NCI-H2029 (cell line): Measurements from ENCODE around the gene TECPR2.
"Not testable (repeated sequence)": the region's sequence is repeated elsewhere in the genome, so short reads cannot be mapped to it uniquely, and the experiment has no call there.

Experiments used
- DNase-seq: peaks from one replicate; lab custom pipeline; 2025; lab: John Stamatoyannopoulos, UW

The TECPR2 gene

DNA sequence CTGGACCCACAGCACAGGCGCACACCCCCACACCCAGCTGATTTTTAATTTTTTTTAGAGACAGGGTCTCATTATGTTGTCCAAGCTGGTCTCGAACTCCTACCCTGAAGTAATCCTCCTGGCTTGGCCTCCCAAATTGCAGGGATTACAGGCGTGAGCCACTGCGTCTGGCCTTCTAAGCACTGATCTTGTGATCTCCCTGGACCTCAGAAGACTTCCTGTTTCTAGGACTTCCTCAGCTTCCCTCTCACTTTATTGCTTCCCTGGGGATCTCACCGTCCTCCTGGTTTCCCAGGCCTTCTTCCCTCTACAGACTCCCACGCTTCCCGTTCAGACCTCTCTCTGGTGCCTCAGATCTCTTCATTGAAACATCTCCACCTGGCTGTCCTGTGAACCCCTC is 29.4 kb upstream of the TECPR2 start:
- no peak for DNase-seq

DNA sequence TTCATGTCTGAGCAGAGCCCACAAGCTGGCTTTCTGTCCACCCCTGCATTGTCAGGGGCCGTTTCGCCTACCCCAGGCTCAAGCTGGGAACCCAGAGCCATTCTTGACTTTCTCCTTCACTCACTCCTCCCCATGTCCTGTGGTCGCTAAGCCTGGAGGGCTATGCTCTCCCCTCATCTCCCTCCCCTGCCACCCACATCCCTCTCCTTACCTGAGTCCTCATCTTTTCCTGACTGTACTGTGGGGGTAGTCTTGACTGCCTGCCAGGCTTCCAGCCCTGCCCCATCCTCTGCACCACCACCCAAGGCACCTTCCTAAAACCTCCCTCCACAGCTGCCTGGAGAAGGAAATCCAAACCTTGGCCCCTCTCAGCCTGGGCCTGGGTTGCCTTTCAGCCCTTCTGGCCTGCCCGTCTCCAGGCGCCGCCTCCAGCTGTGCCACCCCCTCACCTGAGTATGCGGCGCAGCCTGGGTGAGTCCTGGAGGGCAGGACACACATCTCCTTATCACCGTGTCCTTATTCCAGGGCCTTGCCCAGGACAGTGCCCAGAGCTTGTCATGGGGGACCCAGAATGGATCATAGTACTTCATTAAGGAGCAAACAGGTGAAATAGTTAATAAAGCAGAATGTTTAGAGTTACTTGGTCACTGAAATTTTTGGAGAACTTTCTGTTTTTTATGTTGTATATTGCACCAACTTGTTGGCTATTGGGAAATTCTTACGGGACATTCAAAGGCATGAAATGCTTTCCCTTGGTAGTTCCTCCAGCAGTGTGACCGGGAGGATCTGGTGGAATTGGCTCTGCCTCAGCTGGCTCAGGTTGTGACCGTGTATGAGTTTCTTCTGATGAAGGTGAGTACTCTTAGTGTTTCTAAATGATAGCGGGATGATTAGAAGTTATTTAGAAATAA is 28.7 kb upstream of the TECPR2 start:
- DNase-seq, result no peak

DNA sequence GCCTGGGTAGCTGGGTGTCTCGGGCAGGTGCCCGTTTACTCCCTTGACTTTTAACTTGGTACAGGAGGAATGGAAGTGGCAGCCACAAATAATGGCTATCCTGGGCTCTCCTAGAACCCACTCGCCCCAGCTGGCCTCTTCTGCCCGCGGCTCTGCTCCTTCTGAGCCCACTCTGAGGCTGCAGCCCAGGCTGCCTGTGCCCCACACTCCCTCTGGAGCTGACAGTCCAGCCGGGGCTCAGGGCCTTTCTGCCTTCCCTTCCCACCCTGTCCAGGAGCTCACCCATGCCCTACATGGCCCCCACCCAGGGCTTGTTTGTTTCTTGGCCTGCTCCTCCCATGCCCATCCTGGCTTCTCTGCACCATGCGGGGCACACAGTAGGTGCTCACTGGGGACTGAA is 27.6 kb upstream of the TECPR2 start:
- DNase-seq, result no peak

DNA sequence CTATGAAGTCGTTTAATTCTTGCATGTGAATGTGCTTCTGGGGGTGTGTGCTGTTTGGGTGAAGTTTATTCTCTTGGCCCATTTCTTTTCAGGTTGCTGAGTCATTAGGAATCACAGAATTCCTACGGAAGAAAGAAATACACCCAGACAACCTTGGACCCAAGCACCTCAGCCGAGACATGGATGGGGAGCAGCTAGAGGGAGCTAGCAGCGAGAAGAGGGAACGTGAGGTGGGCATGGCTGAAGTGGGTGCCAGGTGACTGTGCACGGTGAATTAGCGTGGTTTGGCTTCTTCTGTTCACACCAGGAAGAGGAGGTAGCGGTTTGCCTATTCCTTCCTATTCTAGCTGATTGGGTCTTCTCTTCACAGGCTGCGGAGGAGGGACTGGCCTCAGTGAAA is 24.0 kb upstream of the TECPR2 start:
- DNase-seq, result no peak

DNA sequence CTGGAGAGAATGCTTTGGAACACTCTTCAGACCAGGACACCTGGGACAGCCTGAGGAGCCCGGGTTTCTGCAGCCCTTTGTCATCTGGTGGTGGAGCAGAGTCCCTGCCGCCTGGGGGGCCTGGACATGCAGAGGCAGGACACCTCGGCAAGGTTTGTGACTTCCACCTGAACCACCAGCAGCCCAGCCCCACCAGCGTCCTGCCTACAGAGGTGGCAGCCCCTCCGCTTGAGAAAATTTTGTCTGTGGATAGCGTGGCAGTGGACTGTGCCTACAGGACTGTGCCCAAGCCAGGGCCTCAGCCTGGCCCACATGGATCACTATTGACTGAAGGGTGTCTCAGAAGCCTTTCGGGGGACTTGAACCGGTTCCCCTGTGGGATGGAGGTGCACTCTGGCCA is 21.2 kb upstream of the TECPR2 start:
- DNase-seq, result no peak

DNA sequence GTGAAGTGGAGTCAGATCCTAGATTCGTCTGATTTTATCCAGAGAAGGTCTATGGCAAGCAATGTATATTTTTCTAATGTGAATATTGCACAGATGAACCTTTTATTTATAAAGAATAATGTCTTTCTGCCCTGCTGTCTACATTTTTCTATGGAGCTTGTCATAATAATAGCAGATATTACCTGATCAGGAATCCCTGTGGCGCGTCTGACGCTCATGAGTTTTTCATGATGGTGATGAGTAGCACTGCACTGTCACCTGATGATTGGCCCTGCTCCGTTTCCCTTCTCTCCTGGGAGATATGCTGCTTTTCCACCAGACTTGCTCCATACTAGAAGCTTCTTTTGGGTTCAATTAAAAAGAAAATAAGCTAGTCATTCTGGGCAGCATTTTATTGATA is 20.5 kb upstream of the TECPR2 start:
- DNase-seq, result no peak

DNA sequence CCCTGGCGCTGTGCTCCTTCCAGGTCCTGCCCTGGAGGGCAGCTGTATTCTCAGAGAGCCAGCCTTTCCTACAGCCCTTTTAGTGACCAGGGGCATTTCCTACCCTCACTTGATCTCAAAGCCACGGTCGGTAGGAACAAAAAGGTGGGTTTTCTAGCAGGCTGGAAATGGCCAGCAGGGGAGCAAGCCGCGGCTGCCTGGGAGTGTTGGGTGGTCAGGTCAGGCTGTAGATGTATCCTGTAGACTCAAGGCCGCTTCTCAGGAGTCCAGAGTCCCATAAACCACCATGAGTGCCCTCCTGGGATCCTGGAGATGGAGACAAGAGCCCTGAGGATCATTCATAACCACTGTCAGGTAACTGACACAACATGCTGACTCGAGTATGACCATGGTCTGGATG is 18.7 kb upstream of the TECPR2 start:
- no peak for DNase-seq

DNA sequence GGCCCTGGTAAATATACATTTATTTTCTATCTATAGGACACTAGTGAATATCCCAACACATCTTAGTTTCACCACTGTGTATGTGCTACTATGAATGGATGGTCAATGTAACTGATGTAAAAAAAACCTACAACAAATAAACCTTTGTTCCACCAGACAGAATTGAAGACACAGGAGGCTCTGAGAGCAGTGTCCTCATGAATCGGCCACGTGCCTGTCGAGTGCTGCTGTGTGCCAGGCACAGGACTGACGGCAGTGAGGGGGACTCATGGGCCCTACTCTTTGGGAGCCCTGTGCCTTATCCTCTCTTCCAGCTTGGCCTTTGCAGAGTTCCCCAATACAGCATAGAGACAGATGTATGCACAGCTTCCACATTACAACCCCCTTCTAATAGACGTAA is 18.3 kb upstream of the TECPR2 start:
- no peak for DNase-seq

DNA sequence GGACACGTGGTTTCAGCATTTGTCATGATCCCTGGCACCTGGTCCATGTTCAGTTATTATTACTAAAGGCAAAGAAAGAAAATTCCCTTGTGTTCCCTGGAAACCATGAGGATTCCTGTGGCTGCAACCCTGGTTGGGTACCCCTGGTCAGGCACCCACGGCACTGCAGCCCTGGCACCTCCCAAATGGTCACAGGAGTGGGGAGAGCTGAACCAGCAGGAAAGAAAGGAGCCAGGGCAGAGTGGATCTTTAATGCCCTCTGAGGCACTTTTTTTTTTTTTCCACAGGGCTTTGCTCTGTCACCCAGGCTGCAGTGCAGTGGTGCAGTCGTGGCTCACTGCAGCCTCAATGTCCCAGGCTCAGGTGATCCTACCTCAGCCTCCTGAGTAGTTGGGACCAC is 17.5 kb upstream of the TECPR2 start:
- DNase-seq, result no peak

DNA sequence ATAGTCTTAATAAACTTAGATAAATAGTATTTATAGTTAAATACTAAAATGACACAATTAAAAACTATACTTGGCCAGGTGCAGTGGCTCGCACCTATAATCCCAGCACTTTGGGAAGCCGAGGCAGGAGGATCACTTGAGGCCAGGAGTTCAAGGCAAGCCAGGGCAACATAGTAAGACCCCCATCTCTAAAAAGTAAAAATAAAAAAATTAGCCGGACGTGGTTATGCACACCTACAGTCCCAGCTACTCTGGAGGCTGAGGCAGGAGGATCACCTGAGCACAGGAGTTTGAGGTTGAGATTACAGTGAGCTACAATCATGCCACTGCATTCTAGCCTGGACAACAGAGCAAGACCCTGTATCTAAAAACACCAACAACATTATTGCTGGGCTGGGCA is 16.1 kb upstream of the TECPR2 start:
- DNase-seq, result no peak

DNA sequence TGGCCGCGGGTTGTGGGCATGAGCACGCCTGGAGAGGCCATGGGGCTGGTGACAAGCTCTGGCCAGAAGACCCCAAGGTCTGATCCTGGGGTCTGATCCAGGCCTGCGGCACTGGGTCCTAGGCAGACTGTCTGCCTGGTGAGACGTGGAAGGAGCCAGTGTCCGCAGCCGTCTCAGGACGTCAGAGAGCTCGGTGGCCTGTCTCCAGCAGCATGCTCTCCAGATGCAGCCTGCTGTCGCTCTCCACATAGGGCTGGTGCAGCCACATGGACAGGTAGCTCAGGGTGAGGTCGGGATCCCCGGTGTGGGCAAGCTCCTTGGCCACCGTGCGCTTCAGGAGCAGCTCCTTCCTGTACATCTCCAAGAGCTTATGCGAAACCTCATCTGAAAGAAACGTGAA is 14.4 kb upstream of the TECPR2 start:
- no peak for DNase-seq

DNA sequence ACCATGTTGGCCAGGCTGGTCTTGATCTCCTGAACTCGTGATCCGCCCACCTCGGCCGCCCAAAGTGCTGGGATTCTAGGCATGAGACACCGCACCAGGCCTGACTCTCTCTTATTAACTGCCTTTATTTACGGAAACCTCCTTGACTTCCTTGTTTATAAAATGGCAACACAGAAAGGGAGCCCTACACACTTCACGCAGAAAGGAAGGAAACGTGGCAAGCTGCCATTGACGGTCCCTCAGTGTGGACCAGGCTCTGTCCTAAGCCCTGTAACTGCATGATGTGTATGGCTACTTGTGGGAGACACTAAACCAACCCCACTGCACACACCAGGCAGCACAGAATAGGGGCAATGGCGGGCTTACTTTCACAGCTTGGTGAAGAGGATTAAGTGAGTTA is 11.7 kb upstream of the TECPR2 start:
- DNase-seq, result no peak

DNA sequence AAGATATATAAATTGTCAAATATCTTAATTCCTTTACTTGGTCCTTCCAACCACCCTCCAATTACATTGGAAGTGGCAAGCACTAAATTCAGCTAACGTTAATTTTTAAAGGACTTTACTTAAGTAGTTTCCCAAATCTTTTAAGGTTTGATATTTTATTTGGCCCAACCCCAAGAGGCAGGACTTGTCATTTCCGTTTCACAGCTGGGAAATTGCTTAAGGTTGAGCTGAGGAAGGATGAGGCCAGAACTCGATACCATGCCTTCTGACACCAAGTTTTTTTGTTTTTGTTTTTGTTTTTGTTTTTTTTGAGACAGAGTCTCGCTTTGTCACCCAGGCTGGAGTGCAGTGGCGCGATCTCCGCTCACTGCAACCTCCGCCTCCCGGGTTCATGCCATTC is 11.1 kb upstream of the TECPR2 start:
- DNase-seq, result not testable (repeated sequence)

DNA sequence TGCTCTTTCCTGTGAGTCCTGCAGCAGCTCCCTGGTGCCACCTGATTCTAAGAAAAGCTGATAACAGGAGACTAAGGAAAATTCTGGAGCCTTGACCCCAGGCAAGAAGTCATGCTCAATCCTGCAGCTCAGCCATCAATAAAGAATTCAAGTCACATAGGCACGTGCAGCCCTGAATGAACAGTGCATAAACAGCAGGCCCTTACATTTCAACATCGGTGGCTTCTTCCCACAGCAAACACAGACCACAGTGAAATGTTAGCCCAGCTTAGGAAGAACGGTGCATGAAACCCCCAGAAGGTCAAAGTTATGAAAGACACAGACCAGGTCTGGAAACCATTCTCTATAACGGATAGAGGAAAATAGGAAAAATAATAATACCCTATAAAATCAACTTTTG is 10.5 kb upstream of the TECPR2 start:
- no peak for DNase-seq

DNA sequence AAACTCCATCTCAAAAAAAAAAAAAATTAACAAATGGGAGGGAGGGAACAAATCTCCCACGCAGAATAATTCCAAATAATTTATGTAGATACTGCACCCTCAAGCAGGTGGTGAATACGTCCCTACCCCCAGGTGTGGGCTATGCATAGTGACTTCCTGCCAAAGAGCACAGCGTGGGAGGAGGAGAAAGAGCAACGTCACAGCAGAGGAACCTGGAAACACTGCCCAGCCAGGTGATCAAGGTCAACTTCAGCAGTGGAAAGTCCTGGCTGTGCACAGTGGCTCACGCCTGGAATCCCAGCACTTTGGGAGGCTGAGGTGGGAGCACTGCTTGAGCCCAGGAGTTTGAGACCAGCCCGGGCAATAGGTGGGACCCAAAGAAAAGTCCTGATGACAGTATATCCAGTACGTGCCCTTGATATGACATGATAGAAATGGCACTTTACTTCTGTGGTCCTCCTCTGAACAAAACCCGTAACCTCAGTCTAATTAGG is 9.6 kb upstream of the TECPR2 start:
- DNase-seq, result no peak

DNA sequence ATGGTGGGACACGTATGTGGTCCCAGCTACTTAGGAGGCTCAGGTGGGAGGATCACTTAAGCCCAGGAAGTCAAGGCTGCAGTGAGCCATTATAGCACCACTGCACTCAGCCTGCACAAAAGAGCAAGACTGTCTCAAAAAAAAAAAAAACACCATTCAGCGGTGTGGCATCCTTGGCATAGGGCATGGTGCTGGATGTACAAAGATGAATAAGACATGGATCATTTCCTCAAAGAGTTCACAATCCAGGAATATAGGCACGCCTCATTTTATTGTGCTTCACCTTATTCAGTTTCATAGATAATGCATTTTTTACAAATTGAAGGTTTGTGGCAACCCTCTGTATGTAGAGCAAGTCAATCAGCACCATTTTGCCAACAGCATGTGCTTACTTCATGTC is 6.5 kb upstream of the TECPR2 start:
- no peak for DNase-seq

DNA sequence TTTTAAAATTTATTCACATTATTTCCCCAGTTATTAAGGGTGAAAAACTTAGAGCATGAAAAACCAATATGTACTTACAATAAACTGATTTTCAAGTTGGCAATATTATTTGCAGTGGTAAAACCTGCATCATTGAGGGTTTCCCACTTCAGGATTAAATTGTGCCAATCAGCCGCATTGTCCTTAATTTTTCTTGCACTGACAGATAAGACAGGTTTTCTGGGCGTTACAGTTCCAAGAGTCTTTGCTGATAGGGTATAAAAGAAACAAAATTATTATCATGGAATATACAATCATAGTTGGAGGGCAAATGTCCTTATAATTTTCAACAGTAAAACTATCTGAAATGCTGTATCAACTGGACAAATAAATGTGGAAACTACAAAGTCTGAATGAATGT is 3.4 kb upstream of the TECPR2 start:
- DNase-seq, result no peak

DNA sequence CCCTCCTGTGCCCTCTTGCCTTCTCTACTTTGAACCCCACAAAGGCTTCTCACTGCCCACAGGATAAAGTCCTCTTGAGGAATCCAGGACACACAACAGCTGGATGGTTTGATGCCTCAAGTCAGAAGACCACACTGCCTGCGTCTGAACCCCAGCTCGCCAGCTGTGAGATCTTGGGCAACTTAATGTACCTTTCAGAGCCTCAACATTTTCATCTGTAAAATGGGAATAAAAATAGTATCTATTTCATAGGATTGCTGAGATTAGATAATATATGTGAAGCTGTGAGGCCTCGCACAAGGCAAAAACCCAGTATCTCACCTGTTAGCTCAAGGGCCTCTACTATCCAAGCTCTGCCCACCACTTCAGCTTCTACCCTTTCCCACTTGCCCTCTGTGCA is 2.4 kb upstream of the TECPR2 start:
- no peak for DNase-seq

DNA sequence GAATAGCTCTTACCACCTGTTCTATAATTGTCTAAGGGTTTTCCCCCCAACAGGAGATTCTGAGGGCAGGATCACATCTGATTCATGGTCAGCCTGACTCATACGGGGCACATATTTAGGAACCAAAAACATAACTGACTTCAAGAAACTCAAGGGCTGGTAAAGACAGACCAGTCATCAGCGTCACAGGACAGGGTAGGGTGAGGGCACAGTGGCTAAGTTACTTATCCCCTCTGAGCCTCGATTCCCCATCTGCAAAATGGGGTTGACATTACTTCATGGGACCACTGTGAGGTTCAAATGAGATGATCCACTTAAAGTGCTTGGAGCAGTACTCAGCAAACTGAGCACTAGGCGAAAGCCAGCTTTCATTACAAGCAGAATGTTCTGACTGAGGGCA is 657 bp upstream of the TECPR2 start:
- no peak for DNase-seq

DNA sequence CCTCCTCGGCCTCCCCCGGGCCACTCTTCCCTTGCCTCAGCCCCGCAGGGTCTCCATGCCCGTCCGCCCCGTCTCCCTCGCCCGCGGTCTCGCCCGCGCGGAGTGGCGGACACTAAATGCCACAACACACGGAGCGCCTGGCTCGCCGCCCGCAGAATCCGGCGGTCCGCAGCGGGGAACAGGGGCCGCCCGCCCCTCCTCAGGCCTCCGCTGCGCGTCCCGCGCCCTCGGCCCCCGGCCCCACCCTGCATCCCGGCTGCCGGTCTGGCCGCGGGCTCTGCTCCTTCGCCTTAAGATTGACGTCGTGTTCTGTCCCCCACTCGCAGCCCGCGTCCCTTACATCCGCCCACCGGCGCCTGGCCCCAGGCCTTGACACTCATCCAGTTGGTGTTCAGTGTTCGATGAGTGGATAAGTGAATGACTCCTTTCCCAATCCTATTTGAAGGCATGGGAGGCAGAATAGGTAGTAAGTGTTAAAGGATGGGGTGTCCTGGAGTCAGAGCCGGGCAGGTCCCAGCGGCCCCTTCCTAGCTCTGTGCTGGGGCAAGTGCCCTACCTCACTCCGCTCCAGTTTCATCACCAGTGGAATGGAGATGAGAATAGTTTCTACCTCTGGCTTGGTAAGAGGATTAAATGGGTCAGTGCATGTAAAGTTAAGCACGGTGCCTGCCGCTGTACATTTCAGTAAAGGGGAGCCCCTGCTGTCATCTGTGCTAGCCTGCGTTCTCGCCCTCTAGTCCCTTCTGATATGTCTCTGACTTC is 622 bp downstream of the TECPR2 start:
- DNase-seq, result no peak

DNA sequence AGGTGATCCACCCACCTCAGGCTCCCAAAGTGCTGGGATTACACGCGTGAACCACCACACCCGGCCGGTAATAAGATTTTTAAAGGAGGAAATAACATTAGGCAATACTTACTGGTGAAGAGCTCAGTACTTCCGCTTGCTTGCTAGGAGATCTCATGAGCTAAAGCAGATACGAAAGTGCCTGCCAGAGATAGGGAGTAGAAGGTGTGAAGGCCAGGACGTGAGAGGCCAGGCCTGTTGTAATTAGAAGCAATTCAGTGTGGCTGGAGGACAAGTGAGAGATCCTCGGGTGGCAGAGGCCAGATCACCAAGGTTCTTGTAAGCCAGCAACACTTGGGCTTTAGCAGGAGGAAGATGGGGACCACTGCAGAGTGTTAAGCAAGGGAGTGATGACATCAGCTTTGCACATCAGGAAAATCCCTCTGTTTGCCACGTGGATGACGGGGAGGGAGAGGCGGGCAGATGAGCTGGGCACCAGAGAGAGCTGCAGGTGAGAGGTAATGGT is 7.6 kb downstream of the TECPR2 start:
- no peak for DNase-seq

DNA sequence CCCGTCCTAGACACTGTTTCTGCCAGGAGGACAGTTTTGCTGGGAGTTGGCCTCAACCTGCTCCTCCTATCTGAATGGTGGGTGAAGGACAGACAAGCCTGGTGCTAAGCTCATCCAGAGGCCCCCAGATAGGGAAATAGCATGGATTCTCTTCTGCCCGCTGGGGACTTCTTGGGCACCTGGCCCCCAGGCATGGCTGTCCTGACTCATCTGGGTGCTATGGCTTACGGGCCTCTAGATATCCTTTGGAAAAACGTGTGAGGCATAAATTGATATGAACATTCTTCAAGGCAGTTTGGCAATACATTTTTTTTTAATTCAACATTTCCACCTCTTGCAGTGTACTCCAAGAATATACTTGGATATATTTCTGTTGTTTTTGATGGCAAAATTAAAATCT is 8.6 kb downstream of the TECPR2 start:
- no peak for DNase-seq

DNA sequence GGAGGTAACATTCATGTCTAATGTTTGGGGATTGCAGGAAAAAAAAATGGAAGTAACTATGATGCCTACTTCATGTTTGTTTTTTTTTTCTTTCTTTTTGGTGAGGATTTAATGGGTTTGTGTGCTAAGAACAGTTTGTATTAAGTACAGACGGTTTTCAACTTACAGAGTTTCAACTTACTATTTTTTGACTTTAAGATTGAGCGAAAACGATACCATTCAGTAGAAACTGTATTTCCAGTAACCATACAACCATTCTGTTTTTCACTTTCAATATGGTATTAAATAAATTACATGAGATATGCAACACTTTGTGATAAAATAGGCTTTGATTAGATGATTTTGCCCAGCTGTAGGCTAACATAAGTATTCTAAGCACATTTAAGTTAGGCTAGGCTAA is 10.4 kb downstream of the TECPR2 start:
- DNase-seq, result no peak
